K562 (cell line): Measurements from ENCODE around the gene RHD. TPM values are rescaled to one million over a fixed set of nuclear protein-coding genes. Genes with fewer than 3 reads are reported as not detected.
A peak's percentile ranks its signal among the peaks of the same experiment; 100 is the strongest.

Experiments used
- ARID2 ChIP-seq: fragments of 450-650 bp; IDR thresholded peaks from 2 replicates; pipeline ENCODE4 v1.6.1; 2017; ENCODE audit warnings: antibody characterized with exemption, mild to moderate bottlenecking
- ARID3B ChIP-seq: fragments of 250-450 bp; sonication (Bioruptor Pico); IDR thresholded peaks from 2 replicates; pipeline ENCODE4 v1.4.0; 2020; ENCODE audit warnings: borderline replicate concordance
- CHD2 ChIP-seq: IDR thresholded peaks from 2 replicates; pipeline ENCODE4 v1.6.1; 2011; ENCODE audit warnings: low read depth, low read length
- ELK3 ChIP-seq: fragments of 450-650 bp; formaldehyde crosslinking; IDR thresholded peaks from 2 replicates; pipeline ENCODE4 v1.4.0; 2020; ENCODE audit warnings: mild to moderate bottlenecking
- ESRRB ChIP-seq: fragments of 250-450 bp; sonication (Bioruptor Pico); IDR thresholded peaks from 2 replicates; pipeline ENCODE4 v1.5.0; 2020; ENCODE audit warnings: mild to moderate bottlenecking, moderate library complexity, borderline replicate concordance
- FOXJ2 ChIP-seq: fragments of 200-800 bp; sonication (Bioruptor generic); IDR thresholded peaks from 2 replicates; pipeline ENCODE4 v1.6.1; 2016; ENCODE audit warnings: missing genetic modification characterization, missing compliant biosample characterization
- FOXP1 ChIP-seq: sonication (generic); formaldehyde crosslinking; IDR thresholded peaks from 2 replicates; pipeline ENCODE4 v1.8.0; 2022; ENCODE audit warnings: mild to moderate bottlenecking, missing genetic modification reagents
- IFI16 ChIP-seq: fragments of 250-450 bp; sonication (Bioruptor Pico); IDR thresholded peaks from 2 replicates; pipeline ENCODE4 v2.1.2; 2022; ENCODE audit warnings: mild to moderate bottlenecking, inconsistent platforms
- KDM5B ChIP-seq: fragments of 200-600 bp; sonication (generic); IDR thresholded peaks from 2 replicates; pipeline ENCODE4 v1.6.1; 2012; ENCODE audit warnings: low read depth, mild to moderate bottlenecking, moderate library complexity, low read length, control low read depth, inconsistent platforms; ENCODE audit not compliant: insufficient replicate concordance
- KLF13 ChIP-seq: fragments of 450-650 bp; IDR thresholded peaks from 2 replicates; pipeline ENCODE4 v1.6.1; 2016; ENCODE audit warnings: missing genetic modification characterization, low read depth, mild to moderate bottlenecking, missing compliant biosample characterization, moderate library complexity, borderline replicate concordance
- MED1 ChIP-seq: sonication (generic); formaldehyde crosslinking; IDR thresholded peaks from 2 replicates; pipeline ENCODE4 v1.8.1; 2023; ENCODE audit warnings: missing genetic modification reagents, borderline replicate concordance
- MIER1 ChIP-seq: fragments of 450-650 bp; IDR thresholded peaks from 2 replicates; pipeline ENCODE4 v1.6.1; 2016; ENCODE audit warnings: antibody characterized with exemption, mild to moderate bottlenecking, low read depth
- NELFE ChIP-seq: IDR thresholded peaks from 2 replicates; pipeline ENCODE4 v1.6.1; 2011; ENCODE audit warnings: mild to moderate bottlenecking; ENCODE audit not compliant: insufficient read depth, insufficient read length
- NFE2 ChIP-seq: IDR thresholded peaks from 2 replicates; pipeline ENCODE4 v1.6.1; 2014; ENCODE audit warnings: antibody characterized with exemption, low read depth
- RB1 ChIP-seq: fragments of 450-650 bp; IDR thresholded peaks from 2 replicates; pipeline ENCODE4 v1.6.1; 2017; ENCODE audit warnings: low read depth, mild to moderate bottlenecking
- RBM34 ChIP-seq: fragments of 200-400 bp; formaldehyde crosslinking; IDR thresholded peaks from 2 replicates; pipeline ENCODE4 v1.6.1; 2018; ENCODE audit warnings: low read length, borderline replicate concordance; ENCODE audit not compliant: insufficient read depth
- SMC3 ChIP-seq: conservative IDR thresholded peaks from 2 replicates; pipeline ENCODE4 v1.6.1; 2011; ENCODE audit warnings: low read depth, low read length, improper control_type of control experiment; ENCODE audit not compliant: insufficient read depth
- ZBTB5 ChIP-seq: fragments of 450-650 bp; IDR thresholded peaks from 2 replicates; pipeline ENCODE4 v1.6.1; 2017; ENCODE audit warnings: antibody characterized with exemption
- ZFX ChIP-seq: sonication (generic); formaldehyde crosslinking; IDR thresholded peaks from 2 replicates; pipeline ENCODE4 v1.8.0; 2022; ENCODE audit warnings: mild to moderate bottlenecking, missing genetic modification reagents, moderate library complexity
- ZNF121 ChIP-seq: sonication (generic); formaldehyde crosslinking; conservative IDR thresholded peaks from 2 replicates; pipeline ENCODE4 v1.8.0; 2022; ENCODE audit warnings: missing genetic modification reagents
- ZNF316 ChIP-seq: fragments of 450-650 bp; IDR thresholded peaks from 2 replicates; pipeline ENCODE4 v1.6.1; 2016
- ZNF41 ChIP-seq: fragments of 250-450 bp; sonication (Bioruptor Pico); conservative IDR thresholded peaks from 2 replicates; pipeline ENCODE4 v1.4.0; 2020; ENCODE audit warnings: mild to moderate bottlenecking
- ZNF444 ChIP-seq: fragments of 250-450 bp; sonication (Bioruptor Pico); IDR thresholded peaks from 2 replicates; pipeline ENCODE4 v1.4.0; 2020; ENCODE audit warnings: mild to moderate bottlenecking, moderate library complexity
- polyA plus RNA-seq, 8 experiments: library from polyadenylated mRNA; depleted of rRNA in 4 of 8; stranded (reverse) in 5 of 8; unstranded in 3 of 8; fragments of >200 nt; fragmentation: Nextera tagmentation in 2 of 8; fragmentation: Illumina TruSeq in 1 of 8; extraction: Ambion mirVana in 2 of 8; extraction: Trizol in 1 of 8; gene quantifications; 2 replicates each; pipeline versions ENCODE4 v1.2.1 to v1.2.3, GENCODE V29; 2011 to 2014; ENCODE audit warnings: inconsistent platforms in 1 of 8, missing spikeins in 1 of 8
- total RNA-seq, 7 experiments: library from RNA; depleted of rRNA in 6 of 7; stranded (reverse); fragments of >200 nt in 6 of 7; fragmentation: Illumina TruSeq in 2 of 7; extraction: Trizol in 2 of 7; gene quantifications; 2 replicates each; pipeline versions ENCODE4 v1.2.1 to v1.2.3, GENCODE V29; 2011 to 2021; ENCODE audit warnings: low replicate concordance in 1 of 7

The RHD gene
- total and polyA plus RNA-seq, 9 of the 15 experiments (the other 6 are each of a cell fraction or from before 2014, with no cell fraction given): 8.8 to 32.4 (median 15.0) TPM

- TF ChIP-seq ARID2 (0 out of 2 replicates have a peak, but pooled peaks have one; percentile 14), ESRRB (no peak), CHD2 (no peak), IFI16 (CRISPR knock-in tag) (no peak), ZNF121 (peak; percentile 95), NFE2 (no peak), FOXJ2 (peak; percentile 67; the same call in 1 of the 2 replicates), ELK3 (CRISPR knock-in tag) (no peak), MED1 (CRISPR knock-in tag) (no peak), FOXP1 (CRISPR knock-in tag) (0 out of 2 replicates have a peak, but pooled peaks have one; percentile 56), SMC3 (no peak), ZNF316 (peak; percentile 31; the same call in 1 of the 2 replicates), KDM5B (peak; percentile 73), ZNF444 (no peak), RB1 (peak; percentile 69; the same call in 1 of the 2 replicates), ZFX (CRISPR knock-in tag) (peak; percentile 74), NELFE (no peak), MIER1 (no peak), ZNF41 (CRISPR knock-in tag) (no peak), ZBTB5 (peak; percentile 80), ARID3B (CRISPR knock-in tag) (peak; percentile 42; the same call in 1 of the 2 replicates), RBM34 (0 out of 2 replicates have a peak, but pooled peaks have one; percentile 27), KLF13 (peak; percentile 67)
Measured at GRCh38 chr1:25338188-25338981, 66.1 kb downstream of the RHD start, which contains the start of gene TMEM50A (continued).
